HG02798 (cell line): Measurements from ENCODE around the gene NETO1.

Experiments used
- ATAC-seq: cut with Tn5 transposase; IDR thresholded peaks from one replicate; pipeline ENCODE4 v1.9.1; 2021; ENCODE audit warnings: mild to moderate bottlenecking; ENCODE audit not compliant: unreplicated experiment, poor library complexity

Gene NETO1

DNA sequence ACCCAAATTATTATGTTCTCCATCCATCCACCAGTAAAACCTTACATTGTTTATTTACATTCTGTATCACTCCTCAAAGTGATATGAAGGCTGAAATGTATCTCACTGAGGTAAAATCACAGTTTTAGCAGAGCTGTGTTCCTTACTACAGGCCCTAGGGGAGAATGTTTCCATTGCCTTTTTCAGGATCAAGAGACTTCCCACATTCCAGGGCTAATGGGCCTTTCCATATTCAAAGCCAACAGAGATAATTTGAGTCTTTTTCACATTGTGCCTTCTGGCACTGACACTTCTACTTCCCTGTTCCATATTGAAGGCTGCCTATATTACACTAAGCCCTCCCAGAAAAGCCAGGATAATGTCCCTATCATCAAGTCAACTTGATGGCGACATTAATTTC is 20.0 kb downstream of the NETO1 start:
- ATAC-seq: no peak

DNA sequence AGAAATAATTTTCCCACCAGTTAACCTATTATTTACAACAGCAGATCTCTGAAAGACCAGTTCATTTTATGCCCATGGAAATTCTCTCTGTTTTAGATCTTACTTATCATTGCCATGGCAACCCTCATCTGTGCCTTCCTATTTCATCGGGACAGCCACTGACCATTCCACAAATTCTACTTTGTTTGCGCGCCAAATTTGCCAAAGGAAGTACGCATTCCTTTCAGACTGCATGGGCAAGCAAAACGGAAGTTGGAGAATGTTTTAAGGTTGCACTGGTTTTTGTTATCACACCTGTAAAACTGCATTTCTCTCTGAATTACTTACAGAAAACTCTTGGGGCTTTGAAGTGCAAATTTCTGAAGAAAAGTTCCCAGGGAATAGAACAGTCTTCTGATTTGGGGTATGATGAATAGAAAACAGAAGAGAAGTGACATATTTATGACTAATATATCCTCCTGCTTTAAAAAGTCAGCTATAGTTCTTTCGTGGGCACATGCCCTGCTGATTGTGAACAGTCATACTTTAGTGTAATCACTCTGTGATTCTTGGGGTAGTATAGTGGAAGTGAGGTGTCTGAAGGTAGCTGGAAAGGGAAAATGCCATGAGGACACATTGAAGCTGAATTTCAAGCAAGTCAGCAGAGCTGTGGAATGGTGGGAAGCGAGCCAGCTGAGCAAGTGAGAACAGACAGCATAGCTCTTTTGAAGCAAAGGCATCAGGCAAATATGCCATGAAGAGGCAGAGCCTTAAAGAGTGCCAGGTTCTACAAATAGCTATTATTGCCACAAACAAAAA is 20.9 kb downstream of the NETO1 start:
- no peak for ATAC-seq

DNA sequence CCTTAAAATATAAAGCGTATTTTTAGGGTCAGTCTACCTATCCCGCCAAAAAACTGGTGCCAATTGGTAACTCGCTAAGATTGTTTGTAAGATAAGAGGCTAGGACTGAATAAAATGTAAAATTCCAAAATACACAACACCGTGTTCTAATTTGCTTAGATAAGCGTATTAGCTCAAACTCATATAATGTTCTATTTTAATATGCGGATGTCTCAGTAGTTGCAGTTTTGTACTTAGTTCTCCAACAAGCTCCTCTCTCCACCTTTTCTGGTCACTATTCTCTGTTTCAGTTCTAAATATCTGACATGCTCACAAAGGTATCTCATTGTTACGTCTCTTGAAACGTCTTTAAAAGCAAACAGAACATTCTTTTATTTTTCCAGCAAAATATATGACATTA is 24.0 kb downstream of the NETO1 start:
- ATAC-seq: no peak

DNA sequence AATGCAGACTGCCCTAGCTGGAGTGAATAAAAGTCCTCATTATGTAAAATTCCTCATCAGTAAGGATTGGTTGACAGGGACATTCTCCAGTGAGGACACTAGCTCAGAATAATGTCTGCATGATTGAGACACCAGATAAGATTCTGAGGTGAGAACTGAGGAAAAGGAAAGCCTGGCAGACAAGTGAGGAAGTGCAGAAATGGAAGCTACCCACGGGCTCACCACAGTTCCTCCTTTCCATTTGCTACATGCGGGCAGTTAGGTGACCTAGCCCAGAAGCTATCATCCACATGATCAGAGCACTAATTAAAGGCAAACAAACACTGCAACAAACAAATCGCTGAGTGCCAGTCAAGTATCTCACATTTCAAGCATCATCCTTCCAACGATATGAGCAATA is 27.7 kb downstream of the NETO1 start:
- no peak for ATAC-seq

DNA sequence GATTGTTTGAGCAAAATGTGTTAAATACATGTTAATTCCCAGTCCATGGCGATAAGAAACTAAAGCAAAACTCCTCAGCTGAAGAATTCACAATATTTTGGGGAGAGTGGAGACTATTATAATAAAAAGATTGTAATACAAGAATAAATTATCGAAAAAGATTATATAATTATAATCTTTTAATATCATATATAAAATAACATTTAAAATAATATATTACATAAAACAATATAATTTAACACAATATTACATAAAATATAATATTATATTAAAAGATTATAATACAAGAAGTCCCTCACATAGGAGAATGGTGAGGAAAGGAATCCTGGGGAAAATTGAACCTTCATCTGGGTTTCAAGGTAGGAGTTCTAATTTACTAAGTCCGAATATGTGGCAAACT is 33.1 kb downstream of the NETO1 start:
- ATAC-seq: no peak

DNA sequence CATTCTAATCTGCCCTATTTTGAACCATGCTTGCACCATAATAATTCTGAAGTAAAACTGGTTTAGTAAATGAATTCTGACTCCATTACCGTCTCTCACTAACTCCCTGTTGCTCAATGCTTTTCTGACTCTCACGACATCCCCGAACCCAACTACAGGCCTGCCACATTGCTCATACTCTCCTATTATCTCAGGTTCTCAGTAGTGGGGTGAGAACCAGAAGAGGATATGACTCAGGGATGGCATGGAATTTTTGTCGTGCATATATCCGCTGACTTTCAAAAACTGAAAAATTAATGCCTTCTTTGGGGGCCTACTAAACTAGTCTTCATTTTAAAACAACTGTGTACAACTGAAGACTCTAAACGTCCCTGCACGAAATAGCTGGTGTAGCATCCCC is 34.3 kb downstream of the NETO1 start:
- no peak for ATAC-seq

DNA sequence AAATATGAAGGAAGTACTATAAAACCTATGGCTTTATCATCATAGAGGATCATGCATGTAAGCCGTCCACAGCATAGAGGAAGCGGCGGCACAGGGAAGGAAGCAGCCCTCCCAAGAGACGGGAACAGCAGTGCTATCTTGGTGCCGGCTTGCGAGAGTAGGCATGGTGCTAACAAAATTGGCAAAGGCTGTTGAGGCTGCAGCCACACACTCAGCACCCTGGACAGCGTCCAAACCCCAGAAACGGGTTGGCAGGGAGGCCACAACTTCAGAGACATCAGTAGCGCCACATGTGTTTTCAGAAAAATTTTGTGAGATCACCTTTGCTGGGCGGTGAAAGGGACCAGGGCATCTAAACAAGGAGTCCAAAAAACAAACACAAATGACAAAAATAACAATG is 37.7 kb downstream of the NETO1 start:
- no peak for ATAC-seq

DNA sequence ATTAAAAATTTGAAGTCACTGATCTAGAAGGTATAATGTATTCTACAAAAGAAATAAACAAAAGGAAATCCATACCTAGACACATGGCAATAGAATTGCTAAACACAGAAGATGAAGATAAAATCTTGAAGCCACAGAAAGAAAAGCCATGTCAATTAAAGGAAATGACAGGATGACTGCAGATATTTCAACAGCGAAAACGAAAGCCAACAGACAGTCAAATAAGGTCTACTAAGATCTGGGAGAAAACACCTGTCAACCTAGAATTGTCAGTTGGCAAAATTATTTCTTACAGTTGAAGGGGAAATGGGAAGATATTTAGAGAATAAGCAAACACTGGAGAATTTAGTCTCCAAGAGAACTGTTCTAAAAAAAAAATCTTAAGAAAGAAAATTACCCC is 39.2 kb downstream of the NETO1 start:
- no peak for ATAC-seq

DNA sequence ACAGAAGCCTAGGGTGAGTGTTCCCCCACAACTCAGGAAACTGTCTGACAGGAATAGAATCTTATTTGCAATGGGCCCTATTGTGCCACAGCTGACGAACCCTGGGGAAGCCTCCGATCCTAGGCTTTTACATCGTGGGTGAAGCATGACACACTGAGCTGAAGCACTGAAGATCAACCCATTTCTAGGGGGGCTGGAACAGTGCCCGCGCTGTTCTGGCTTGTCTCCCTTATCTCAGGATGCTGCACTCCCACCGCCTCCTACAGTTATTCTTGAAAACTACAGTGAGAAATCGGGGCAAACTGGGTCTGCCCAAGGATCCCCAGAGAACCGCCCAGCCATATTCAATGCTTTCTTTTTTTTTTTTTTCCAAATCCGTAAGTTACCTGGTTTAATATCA is 41.1 kb downstream of the NETO1 start:
- no peak for ATAC-seq

DNA sequence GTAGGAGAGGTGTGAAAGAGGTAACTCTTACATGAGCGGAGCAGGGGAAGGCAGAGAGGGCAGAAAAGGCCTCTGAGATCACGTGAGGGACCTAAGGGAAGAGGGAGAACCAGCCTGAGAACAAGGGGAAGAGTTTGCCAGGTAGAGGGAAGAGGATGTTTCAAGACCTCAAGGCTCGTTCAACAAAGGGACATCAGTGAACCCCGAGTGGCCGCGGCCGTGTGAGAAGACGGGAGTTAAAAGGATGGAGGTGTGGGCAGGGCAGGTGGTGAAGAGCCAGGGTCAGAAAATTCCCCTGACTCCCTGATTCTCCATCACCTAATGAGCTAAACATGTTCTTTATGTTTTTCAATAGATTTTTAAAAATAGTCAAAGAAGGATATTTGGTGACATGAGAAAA is 44.4 kb downstream of the NETO1 start:
- ATAC-seq: no peak

DNA sequence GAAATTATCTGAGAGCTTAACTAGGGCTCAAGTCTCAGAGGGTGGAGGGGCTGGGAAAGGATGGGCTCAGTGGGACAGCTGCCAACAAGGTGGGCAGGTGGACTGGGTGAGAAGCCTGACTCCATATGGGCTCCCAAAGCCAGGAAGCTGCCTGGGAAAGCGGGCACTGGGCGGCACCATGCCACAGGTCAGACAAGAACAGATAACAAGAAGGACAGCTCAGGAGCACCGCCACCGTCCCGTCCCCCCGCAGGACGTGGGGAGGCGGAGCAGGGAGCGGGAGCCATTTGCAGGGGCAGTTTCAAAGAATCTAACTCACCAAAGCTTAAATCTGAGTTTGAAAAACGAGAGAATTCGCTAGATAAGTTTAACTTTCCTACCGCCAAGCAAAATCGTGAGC is 45.6 kb downstream of the NETO1 start:
- no peak for ATAC-seq

DNA sequence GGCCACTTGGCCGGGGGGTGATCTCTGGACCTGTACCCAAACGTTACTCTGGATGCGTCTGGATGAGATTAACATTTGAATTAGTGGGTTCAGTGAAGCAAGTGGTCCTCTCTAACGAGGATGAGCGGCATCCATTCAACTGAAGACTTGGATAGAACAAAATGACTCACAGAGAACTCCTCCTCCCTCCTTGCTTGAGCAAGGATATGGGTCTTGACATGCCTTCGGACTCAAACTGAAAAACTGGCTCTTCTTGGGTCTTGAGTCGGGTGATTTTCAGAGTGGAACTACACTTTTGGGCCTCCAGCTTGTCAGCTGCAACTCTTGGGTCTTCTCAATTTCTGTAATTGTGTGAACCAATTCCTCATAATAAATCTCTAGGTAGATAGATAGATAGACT is 47.2 kb downstream of the NETO1 start:
- no peak for ATAC-seq

DNA sequence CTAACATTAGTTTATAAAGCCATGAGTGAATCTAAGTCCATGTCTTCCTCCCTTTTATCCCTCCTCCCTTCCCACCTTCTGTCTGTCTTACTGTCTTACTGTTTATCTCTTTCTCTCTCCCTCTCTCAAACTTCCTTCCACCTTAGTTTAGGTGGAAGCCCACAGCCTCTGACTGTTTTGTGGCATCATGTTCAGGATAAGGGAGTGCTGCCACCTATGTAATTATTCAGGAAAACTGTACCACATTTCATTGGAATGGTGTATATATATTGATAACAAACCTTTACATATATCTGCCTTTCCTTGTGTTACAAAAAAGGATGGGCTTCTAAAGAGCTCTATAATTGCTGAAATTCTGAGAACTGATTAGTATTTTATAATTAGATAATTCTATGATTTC is 48.7 kb downstream of the NETO1 start:
- ATAC-seq: no peak

DNA sequence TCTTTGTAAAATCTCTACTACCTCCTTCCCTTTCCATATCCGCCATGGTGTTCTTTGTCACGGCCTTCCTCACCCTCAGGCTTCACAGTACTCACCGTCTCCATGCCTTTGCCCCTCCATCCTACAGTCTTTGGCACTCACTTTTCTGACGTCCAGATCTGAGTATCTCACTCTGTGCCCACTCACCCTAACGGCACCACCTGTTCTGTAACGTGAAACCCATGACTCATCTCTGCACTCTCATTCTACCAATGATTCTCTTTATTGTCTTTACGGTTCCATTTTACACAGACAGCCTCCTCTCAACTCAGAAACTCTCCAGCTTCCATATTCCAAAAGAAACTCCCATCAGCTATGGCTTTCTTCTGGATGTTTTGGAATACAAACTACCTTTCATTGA is 56.7 kb downstream of the NETO1 start:
- peak; percentile 78 for ATAC-seq

DNA sequence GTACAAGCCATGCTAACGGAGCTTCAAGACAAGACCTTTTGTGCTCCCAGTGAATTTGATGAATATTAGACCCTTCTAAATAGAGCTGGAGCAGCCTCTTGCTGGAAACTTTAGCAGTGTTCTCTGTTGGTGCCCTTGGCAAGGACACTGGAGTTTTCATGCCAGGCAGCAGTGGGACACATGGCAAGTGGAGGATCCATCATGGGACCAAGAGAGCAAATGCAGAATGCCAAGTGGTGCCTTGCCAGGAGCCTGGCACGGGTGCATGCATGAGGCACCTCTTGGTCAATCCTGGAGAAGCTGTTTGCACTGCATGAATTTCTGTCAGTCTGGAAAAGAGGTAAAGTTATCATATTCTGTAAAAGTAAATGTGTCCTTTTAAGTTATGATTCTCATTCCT is 59.1 kb downstream of the NETO1 start:
- ATAC-seq: no peak

DNA sequence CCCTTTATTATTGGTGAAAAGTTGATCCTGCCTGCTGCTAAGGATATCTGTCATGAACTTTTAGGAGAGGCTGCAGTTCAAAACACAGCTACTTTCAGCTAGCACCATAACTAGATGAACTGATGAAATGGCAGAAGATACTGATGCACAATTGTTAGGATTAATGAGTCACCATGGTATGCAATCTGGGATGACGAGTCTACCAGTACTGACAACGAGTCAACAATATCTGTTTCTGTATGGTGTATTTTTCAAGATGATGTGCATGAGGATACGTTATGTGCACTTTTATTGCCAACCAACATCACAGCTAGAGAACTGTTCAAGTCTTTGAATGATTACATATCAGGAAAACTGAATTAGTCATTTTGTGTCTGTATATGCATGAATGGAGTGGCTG is 68.7 kb downstream of the NETO1 start:
- no peak for ATAC-seq

DNA sequence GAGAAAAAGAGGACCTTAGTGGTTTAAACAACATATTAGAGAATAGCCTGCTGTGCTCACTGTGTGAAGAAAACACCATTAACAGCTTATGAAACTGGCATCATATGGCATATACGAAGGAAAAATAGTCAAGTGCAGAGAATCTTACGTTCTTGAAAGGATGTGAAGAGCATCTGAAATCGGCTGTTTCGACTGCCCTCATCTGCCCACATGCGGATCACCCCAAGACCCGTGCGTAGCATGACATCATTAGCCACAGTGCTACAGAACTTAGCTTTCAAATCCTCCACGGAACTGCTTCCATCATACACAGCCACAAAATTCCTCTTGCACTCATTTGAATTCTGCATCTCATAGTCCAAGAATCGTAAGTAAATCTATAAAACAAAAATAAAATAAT is 84.3 kb downstream of the NETO1 start:
- no peak for ATAC-seq

DNA sequence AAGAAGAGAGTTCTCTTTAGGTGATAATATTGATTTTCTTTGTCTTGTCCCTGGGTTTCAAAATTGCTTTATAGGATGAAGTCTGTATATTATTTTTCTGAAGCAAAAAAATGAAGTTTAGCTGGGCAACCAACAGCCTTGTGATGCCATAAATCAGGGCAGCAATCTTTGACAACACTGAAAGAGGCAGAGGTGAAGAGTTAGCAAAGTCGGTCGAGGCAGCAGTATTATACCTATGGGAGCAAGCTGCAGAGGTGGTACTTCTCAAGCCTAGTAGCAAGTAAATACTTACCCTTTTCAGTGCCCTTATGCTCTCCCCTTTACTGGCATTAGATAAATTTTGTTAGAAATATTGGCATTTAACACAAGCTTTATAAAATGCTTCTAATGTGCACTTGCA is 92.9 kb downstream of the NETO1 start:
- ATAC-seq: no peak

DNA sequence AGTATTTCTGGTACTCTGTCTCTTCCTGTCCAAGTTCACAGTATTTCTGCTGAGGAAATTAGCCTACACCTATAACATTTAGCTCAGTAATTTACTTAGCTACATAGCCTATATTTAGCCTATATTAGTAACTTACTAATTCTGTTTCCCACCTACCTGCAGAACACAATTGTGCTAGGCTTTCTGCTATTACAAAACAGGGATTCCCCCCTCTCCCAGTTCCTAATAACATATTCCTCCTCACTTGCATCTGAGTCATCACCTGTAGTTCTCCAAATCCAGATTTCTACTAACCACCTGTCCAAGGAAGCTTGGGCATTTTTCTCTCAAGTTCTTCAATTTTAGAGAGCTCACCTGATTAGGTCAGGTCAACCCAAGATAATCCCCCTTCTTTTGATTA is 94.9 kb downstream of the NETO1 start:
- ATAC-seq: no peak

DNA sequence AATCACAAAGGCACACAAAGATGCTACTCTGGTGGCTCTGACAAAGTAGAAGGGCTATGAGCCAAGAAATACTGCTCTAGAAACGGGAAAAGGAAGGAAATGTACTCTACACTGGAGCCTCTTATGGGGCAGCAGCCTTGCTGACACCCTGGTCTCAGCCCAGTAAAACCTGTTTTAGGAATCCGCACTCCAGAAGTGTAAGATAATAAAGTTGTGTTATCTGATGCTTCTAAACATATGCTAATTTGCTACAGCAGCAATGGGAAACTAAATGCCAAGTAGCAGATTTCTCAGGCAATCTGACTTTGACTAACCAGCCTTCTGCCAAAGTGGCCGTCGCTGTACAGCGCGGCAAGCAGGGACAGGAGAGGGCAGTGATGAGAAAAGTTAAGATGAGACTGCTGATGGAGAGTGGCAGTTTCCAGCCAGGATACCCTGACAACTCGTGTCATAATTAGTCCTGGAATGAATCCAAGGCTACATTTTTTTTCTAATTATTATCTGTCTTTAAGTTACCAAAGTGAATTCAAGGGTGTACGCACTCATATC is 99.0 kb downstream of the NETO1 start:
- ATAC-seq: no peak

DNA sequence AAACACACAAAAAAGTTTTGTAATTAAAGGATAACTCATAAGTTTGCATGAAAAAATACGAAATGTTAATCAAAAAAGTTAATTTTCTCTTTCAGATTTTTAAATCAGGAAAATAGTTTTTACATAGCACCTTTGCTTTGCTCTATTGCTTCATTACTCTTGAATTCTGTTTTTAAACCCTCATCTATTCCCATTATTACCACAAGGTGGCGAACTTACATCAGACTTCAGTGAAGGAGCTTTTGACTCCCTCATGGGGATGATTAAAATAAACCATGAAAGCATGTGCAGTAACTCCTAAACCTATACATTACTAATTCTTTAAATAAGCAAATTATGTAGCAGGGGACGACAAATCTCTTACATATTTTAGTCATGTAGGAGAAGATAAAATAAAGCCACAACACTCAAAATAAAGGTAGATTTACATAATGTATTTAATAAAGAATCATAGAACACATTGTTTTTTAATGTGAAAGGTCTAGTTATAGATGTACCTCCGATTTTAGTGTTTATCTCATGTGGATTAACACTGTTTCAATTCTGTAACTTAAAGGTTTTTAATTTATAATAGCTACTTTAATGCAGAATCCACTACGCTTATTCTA is 105.2 kb downstream of the NETO1 start:
- ATAC-seq: peak; percentile 86

DNA sequence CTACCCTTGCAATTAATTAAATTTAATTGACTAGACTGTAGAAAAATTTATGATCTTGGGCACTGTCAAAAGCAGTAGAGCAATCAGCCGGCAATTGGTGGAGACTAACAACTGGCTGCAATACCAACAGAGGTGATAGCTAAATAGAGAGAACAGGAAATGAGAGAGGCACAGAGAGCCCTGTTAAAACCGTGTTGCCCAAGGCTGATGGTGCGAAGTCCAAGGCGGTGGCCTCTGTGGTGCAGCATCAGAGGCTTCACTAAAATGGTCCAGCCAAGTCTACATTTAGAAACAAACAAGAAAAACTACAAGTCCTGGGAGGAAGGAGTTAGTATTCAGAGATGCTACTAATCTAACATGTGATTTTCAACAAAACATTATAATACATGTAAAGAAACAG is 115.6 kb downstream of the NETO1 start:
- no peak for ATAC-seq
